ENCODE results near the gene TMEM214.

Gene TMEM214

GRCh38 chr2:27025861-27026851, 6.6 kb upstream of the TMEM214 start:
- no peaks in the 10 kb centered on the region for H3K36me3 ChIP-seq (ENCODE audit: control insufficient read depth, low read depth, low read length)
- no peak overlapping the region for H3K4me3 ChIP-seq (ENCODE audit: low read length)
- no peaks in the 10 kb centered on the region for H3K27me3 ChIP-seq (ENCODE audit: control insufficient read depth, insufficient read depth, low read length)
- H3K9me3 ChIP-seq (ENCODE audit: control insufficient read depth, low read depth, low read length) = no peaks in the 10 kb centered on the region
- peaks cover 3% of the 10 kb centered on the region for H3K4me1 ChIP-seq (ENCODE audit: control insufficient read depth, low read depth, low read length)
- no peak overlapping the region for H3K9ac ChIP-seq (ENCODE audit: low read length)
- H3K27ac ChIP-seq (ENCODE audit: low read length) = no peak overlapping the region

DNA sequence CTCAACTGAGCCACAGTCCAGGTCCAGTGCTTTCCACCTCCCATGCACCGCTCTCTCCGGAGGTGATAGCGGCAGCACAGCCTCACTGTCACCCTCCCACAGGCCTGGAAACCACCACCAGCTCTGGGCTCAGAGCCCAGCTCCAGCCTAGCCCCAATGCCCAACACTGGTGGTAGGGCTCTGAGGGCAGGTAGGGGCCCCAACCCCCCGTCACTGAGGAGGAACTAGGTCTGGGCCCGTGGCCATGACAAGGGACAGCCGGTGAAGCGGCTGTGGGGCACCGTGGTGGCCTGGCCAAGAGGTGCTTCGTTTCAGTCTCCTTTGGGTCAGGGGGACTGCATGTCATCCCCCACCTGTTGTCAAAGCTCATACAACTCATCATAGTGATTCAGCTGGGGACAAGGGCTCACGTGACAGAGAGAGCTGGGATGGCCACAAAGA, 5.5 kb upstream of the TMEM214 start:
- no peak overlapping the region for H3K4me3 ChIP-seq (ENCODE audit: low read length)
- no peaks in the 10 kb centered on the region for H3K27me3 ChIP-seq (ENCODE audit: control insufficient read depth, insufficient read depth, low read length)
- no peak overlapping the region for H3K9ac ChIP-seq (ENCODE audit: low read length)
- no peaks in the 10 kb centered on the region for H3K36me3 ChIP-seq (ENCODE audit: control insufficient read depth, low read depth, low read length)
- no peak overlapping the region for H3K27ac ChIP-seq (ENCODE audit: low read length)
- H3K4me1 ChIP-seq (ENCODE audit: control insufficient read depth, low read depth, low read length) = peaks cover 3% of the 10 kb centered on the region
- H3K9me3 ChIP-seq (ENCODE audit: control insufficient read depth, low read depth, low read length) = no peaks in the 10 kb centered on the region

GRCh38 chr2:27029051-27029450, 3.7 kb upstream of the TMEM214 start:
- Histone ChIP-seq H3K9me3 (ENCODE audit: control insufficient read depth, low read depth, low read length) (no peaks in the 10 kb centered on the region), H3K27ac (ENCODE audit: low read length) (no peak overlapping the region), H3K27me3 (ENCODE audit: control insufficient read depth, insufficient read depth, low read length) (no peaks in the 10 kb centered on the region), H3K4me1 (ENCODE audit: control insufficient read depth, low read depth, low read length) (peaks cover 4% of the 10 kb centered on the region), H3K4me3 (ENCODE audit: low read length) (no peak overlapping the region), H3K36me3 (ENCODE audit: control insufficient read depth, low read depth, low read length) (no peaks in the 10 kb centered on the region), H3K9ac (ENCODE audit: low read length) (no peak overlapping the region)

- H3K4me1 ChIP-seq (ENCODE audit: control insufficient read depth, low read depth, low read length) = peaks cover 4% of the 10 kb centered on the region
- H3K4me3 ChIP-seq (ENCODE audit: low read length) = peak overlapping the region; percentile 94
- H3K9me3 ChIP-seq (ENCODE audit: control insufficient read depth, low read depth, low read length) = no peaks in the 10 kb centered on the region
- no peaks in the 10 kb centered on the region for H3K27me3 ChIP-seq (ENCODE audit: control insufficient read depth, insufficient read depth, low read length)
- H3K36me3 ChIP-seq (ENCODE audit: control insufficient read depth, low read depth, low read length) = peaks cover 29% of the 10 kb centered on the region
- H3K27ac ChIP-seq (ENCODE audit: low read length) = no peak overlapping the region
- H3K9ac ChIP-seq (ENCODE audit: low read length) = peak overlapping the region; percentile 63
Measured at GRCh38 chr2:27033253-27033852, 588 bp downstream of the TMEM214 start.

- Histone ChIP-seq H3K36me3 (ENCODE audit: control insufficient read depth, low read depth, low read length) (peaks cover 72% of the 10 kb centered on the region), H3K27me3 (ENCODE audit: control insufficient read depth, insufficient read depth, low read length) (no peaks in the 10 kb centered on the region), H3K9me3 (ENCODE audit: control insufficient read depth, low read depth, low read length) (no peaks in the 10 kb centered on the region), H3K4me3 (ENCODE audit: low read length) (no peak overlapping the region), H3K9ac (ENCODE audit: low read length) (no peak overlapping the region), H3K27ac (ENCODE audit: low read length) (no peak overlapping the region), H3K4me1 (ENCODE audit: control insufficient read depth, low read depth, low read length) (peaks cover 4% of the 10 kb centered on the region)
Measured at GRCh38 chr2:27038012-27038411, 5.2 kb downstream of the TMEM214 start.

- no peaks in the 10 kb centered on the region for H3K9me3 ChIP-seq (ENCODE audit: control insufficient read depth, low read depth, low read length)
- H3K27ac ChIP-seq (ENCODE audit: low read length) = no peak overlapping the region
- H3K4me1 ChIP-seq (ENCODE audit: control insufficient read depth, low read depth, low read length) = no peaks in the 10 kb centered on the region
- H3K36me3 ChIP-seq (ENCODE audit: control insufficient read depth, low read depth, low read length) = peaks cover 75% of the 10 kb centered on the region
- no peak overlapping the region for H3K4me3 ChIP-seq (ENCODE audit: low read length)
- H3K27me3 ChIP-seq (ENCODE audit: control insufficient read depth, insufficient read depth, low read length) = no peaks in the 10 kb centered on the region
- H3K9ac ChIP-seq (ENCODE audit: low read length) = no peak overlapping the region
Measured at GRCh38 chr2:27038631-27039339, 6.0 kb downstream of the TMEM214 start.

- no peak overlapping the region for H3K27ac ChIP-seq (ENCODE audit: low read length)
- H3K4me3 ChIP-seq (ENCODE audit: low read length) = no peak overlapping the region
- no peaks in the 10 kb centered on the region for H3K27me3 ChIP-seq (ENCODE audit: control insufficient read depth, insufficient read depth, low read length)
- H3K4me1 ChIP-seq (ENCODE audit: control insufficient read depth, low read depth, low read length) = no peaks in the 10 kb centered on the region
- peaks cover 75% of the 10 kb centered on the region for H3K36me3 ChIP-seq (ENCODE audit: control insufficient read depth, low read depth, low read length)
- H3K9me3 ChIP-seq (ENCODE audit: control insufficient read depth, low read depth, low read length) = no peaks in the 10 kb centered on the region
- H3K9ac ChIP-seq (ENCODE audit: low read length) = no peak overlapping the region
Measured at GRCh38 chr2:27039426-27039825, 6.7 kb downstream of the TMEM214 start.

- Histone ChIP-seq H3K4me3 (ENCODE audit: low read length) (no peak overlapping the region), H3K9ac (ENCODE audit: low read length) (no peak overlapping the region), H3K27me3 (ENCODE audit: control insufficient read depth, insufficient read depth, low read length) (no peaks in the 10 kb centered on the region), H3K9me3 (ENCODE audit: control insufficient read depth, low read depth, low read length) (no peaks in the 10 kb centered on the region), H3K4me1 (ENCODE audit: control insufficient read depth, low read depth, low read length) (no peaks in the 10 kb centered on the region), H3K27ac (ENCODE audit: low read length) (no peak overlapping the region), H3K36me3 (ENCODE audit: control insufficient read depth, low read depth, low read length) (peaks cover 75% of the 10 kb centered on the region)
Measured at GRCh38 chr2:27039871-27040270, 7.1 kb downstream of the TMEM214 start.

- H3K27ac ChIP-seq (ENCODE audit: low read length) = no peak overlapping the region
- no peaks in the 10 kb centered on the region for H3K27me3 ChIP-seq (ENCODE audit: control insufficient read depth, insufficient read depth, low read length)
- H3K9ac ChIP-seq (ENCODE audit: low read length) = no peak overlapping the region
- no peaks in the 10 kb centered on the region for H3K9me3 ChIP-seq (ENCODE audit: control insufficient read depth, low read depth, low read length)
- no peak overlapping the region for H3K4me3 ChIP-seq (ENCODE audit: low read length)
- peaks cover 73% of the 10 kb centered on the region for H3K36me3 ChIP-seq (ENCODE audit: control insufficient read depth, low read depth, low read length)
- H3K4me1 ChIP-seq (ENCODE audit: control insufficient read depth, low read depth, low read length) = no peaks in the 10 kb centered on the region
Measured at GRCh38 chr2:27040282-27040681, 7.5 kb downstream of the TMEM214 start.

- Histone ChIP-seq H3K4me3 (ENCODE audit: low read length) (no peak overlapping the region), H3K9ac (ENCODE audit: low read length) (no peak overlapping the region), H3K27ac (ENCODE audit: low read length) (no peak overlapping the region), H3K4me1 (ENCODE audit: control insufficient read depth, low read depth, low read length) (no peaks in the 10 kb centered on the region), H3K9me3 (ENCODE audit: control insufficient read depth, low read depth, low read length) (no peaks in the 10 kb centered on the region), H3K36me3 (ENCODE audit: control insufficient read depth, low read depth, low read length) (peaks cover 60% of the 10 kb centered on the region), H3K27me3 (ENCODE audit: control insufficient read depth, insufficient read depth, low read length) (no peaks in the 10 kb centered on the region)
Measured at GRCh38 chr2:27041752-27042151, 9.0 kb downstream of the TMEM214 start.

DNA sequence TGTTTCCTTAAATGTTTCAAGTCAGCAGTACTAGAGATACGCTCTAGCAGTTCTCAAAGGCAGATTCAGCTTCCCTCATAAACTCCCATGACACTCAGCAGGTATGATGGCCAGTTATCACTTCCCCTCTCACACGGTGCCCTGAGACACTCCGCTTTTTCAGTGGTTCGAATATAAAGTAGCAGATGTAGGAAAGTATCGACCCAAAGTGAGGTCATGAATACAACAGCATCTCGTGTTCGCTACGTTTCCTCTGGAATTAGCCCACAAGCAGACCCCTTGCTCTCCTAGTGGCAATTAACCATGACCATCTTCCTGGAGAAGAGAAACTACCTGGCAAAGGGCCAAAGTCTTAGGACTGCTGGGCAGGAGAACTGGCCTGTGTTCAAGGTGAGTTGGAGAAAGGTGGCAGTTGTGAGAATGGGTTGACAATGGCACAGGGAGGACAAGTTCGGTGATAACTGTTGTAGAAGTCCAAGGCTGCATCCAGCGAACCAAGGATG, 9.4 kb downstream of the TMEM214 start:
- no peak overlapping the region for H3K27ac ChIP-seq (ENCODE audit: low read length)
- H3K9ac ChIP-seq (ENCODE audit: low read length) = no peak overlapping the region
- H3K4me1 ChIP-seq (ENCODE audit: control insufficient read depth, low read depth, low read length) = no peaks in the 10 kb centered on the region
- H3K9me3 ChIP-seq (ENCODE audit: control insufficient read depth, low read depth, low read length) = no peaks in the 10 kb centered on the region
- no peak overlapping the region for H3K4me3 ChIP-seq (ENCODE audit: low read length)
- H3K27me3 ChIP-seq (ENCODE audit: control insufficient read depth, insufficient read depth, low read length) = no peaks in the 10 kb centered on the region
- H3K36me3 ChIP-seq (ENCODE audit: control insufficient read depth, low read depth, low read length) = peaks cover 56% of the 10 kb centered on the region

Data from iPS-18a (cell line).